Activated B cell treated with CpG ODN at 0.5 μM for 24 hours (primary cell): ENCODE data around the gene ECI1. TPM values are rescaled to one million over a fixed set of nuclear protein-coding genes. Genes with fewer than 3 reads are reported as not detected.

ENCODE experiments used
- ATAC-seq: fragments of 200-7000 bp; cut with Tn5 transposase; one replicate; pipeline ENCODE4 v1.10.0; 2021; ENCODE audit warnings: low read depth, mild to moderate bottlenecking, moderate library complexity
- CTCF ChIA-PET: fragments of 350-600 bp; sonication (Branson Sonifier 250); formaldehyde crosslinking; loops from one replicate; lab custom pipeline; 2021; ENCODE audit warnings: antibody characterized with exemption; lab: Charles Lee
- POLR2A ChIA-PET: fragments of 350-600 bp; sonication (Branson Sonifier 250); formaldehyde crosslinking; loops from one replicate; lab custom pipeline; 2021; ENCODE audit warnings: antibody characterized with exemption; lab: Charles Lee
- DNase-seq: peaks from one replicate; pipeline ENCODE4 v3.0.0; 2022
- H3K27ac Mint-ChIP-seq: one replicate; pipeline ENCODE4 v1.8.0; 2020; ENCODE audit warnings: mixed read lengths
- H3K27me3 Mint-ChIP-seq: one replicate; pipeline ENCODE4 v1.8.0; 2021; ENCODE audit warnings: mixed read lengths
- H3K36me3 Mint-ChIP-seq: one replicate; pipeline ENCODE4 v1.8.0; 2021; ENCODE audit warnings: low read depth, mixed read lengths
- H3K4me1 Mint-ChIP-seq: one replicate; pipeline ENCODE4 v1.8.0; 2021; ENCODE audit warnings: mixed read lengths
- H3K4me3 Mint-ChIP-seq: one replicate; pipeline ENCODE4 v1.8.0; 2020; ENCODE audit warnings: mild to moderate bottlenecking, mixed read lengths
- H3K9me3 Mint-ChIP-seq: one replicate; pipeline ENCODE4 v1.8.0; 2020; ENCODE audit warnings: mixed read lengths
- intact Hi-C: fragments of 100-400 bp; cut with micrococcal nuclease; formaldehyde crosslinking; loops from one replicate; pipeline ENCODE4 v1.15.1; 2024
- total RNA-seq: library from RNA; stranded (reverse); gene quantifications from 2 replicates; pipeline ENCODE4 v1.2.3, GENCODE V29; 2022
- TF ChIP-seq, protein P1 (sequence below): fragments of 200-600 bp; IDR thresholded peaks from one replicate; pipeline ENCODE4 v1.8.0; 2022; ENCODE audit warnings: antibody characterized with exemption, mild to moderate bottlenecking

ECI1 gene
- total RNA-seq, 1 donor from 2014 or later = 38.1 TPM

DNA sequence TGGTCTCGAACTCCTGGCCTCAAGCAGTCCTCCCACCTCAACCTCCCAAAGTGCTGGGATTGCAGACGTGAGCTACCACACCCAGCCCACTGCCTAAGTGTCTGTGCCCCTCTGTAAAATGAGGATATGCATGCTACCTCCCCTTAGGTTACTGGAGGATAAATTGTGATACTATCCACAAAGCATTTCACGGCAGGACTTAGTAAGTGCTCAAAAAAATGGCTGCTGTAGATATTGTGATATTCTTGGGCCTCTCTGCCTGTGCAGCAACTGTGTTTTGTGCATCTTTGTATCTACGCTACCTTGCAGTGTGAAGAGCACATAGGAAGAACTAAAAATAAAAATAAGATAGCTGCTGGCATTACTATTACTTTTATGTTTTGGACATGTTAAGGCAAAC is 53.1 kb downstream of the ECI1 start:
- CTCF ChIA-PET = no interaction called here
- peaks cover 8% of the 10 kb centered on the region for H3K4me1 Mint-ChIP-seq
- H3K36me3 Mint-ChIP-seq = no peaks in the 10 kb centered on the region
- H3K27me3 Mint-ChIP-seq = peaks cover 18% of the 10 kb centered on the region
- ATAC-seq (no peak), DNase-seq (no peak)
- no peaks in the 10 kb centered on the region for H3K9me3 Mint-ChIP-seq
- POLR2A ChIA-PET = interaction anchor here (5.3 kb wide), 1 partner anchor 43 kb away, joined by 26 read pairs; the partner anchor contains the start of gene TRAF7
- H3K27ac Mint-ChIP-seq = no peak overlapping the region
- intact Hi-C loops = no loop called here
- TF ChIP-seq, protein P1, sequence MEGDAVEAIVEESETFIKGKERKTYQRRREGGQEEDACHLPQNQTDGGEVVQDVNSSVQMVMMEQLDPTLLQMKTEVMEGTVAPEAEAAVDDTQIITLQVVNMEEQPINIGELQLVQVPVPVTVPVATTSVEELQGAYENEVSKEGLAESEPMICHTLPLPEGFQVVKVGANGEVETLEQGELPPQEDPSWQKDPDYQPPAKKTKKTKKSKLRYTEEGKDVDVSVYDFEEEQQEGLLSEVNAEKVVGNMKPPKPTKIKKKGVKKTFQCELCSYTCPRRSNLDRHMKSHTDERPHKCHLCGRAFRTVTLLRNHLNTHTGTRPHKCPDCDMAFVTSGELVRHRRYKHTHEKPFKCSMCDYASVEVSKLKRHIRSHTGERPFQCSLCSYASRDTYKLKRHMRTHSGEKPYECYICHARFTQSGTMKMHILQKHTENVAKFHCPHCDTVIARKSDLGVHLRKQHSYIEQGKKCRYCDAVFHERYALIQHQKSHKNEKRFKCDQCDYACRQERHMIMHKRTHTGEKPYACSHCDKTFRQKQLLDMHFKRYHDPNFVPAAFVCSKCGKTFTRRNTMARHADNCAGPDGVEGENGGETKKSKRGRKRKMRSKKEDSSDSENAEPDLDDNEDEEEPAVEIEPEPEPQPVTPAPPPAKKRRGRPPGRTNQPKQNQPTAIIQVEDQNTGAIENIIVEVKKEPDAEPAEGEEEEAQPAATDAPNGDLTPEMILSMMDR = no peak
- peak overlapping the region; percentile 44 for H3K4me3 Mint-ChIP-seq

- Mint-ChIP-seq H3K9me3 (no peaks in the 10 kb centered on the region), H3K27ac (no peak overlapping the region), H3K36me3 (no peaks in the 10 kb centered on the region), H3K27me3 (peaks cover 18% of the 10 kb centered on the region), H3K4me3 (peak overlapping the region; percentile 44), H3K4me1 (peaks cover 8% of the 10 kb centered on the region)
- CTCF ChIA-PET = interaction anchor here (1.4 kb wide), 1 partner anchor 54 kb away, joined by 3 read pairs; no protein-coding TSS in a partner anchor
- TF ChIP-seq, protein P1 = no peak
- DNase-seq (no peak), ATAC-seq (no peak)
- intact Hi-C loops = no loop called here
- POLR2A ChIA-PET = interaction anchor here (5.3 kb wide), 1 partner anchor 43 kb away, joined by 26 read pairs; the partner anchor contains the start of gene TRAF7
Measured at GRCh38 chr16:2197765-2198164, 53.6 kb downstream of the ECI1 start.

GRCh38 chr16:2196981-2197511 is 54.3 kb downstream of the ECI1 start:
- H3K4me3 Mint-ChIP-seq = peak overlapping the region; percentile 60
- TF ChIP-seq, protein P1 = no peak
- ChIA-PET CTCF (interaction anchor here (1.4 kb wide), 1 partner anchor 55 kb away, joined by 3 read pairs; no protein-coding TSS in a partner anchor), POLR2A (interaction anchor here (5.3 kb wide), 1 partner anchor 42 kb away, joined by 26 read pairs; the partner anchor contains the start of gene TRAF7)
- ATAC-seq (no peak), DNase-seq (no peak)
- peaks cover 21% of the 10 kb centered on the region for H3K27me3 Mint-ChIP-seq
- peaks cover 8% of the 10 kb centered on the region for H3K4me1 Mint-ChIP-seq
- no peaks in the 10 kb centered on the region for H3K9me3 Mint-ChIP-seq
- H3K36me3 Mint-ChIP-seq = no peaks in the 10 kb centered on the region
- H3K27ac Mint-ChIP-seq = no peak overlapping the region
- intact Hi-C loops = no loop called here

GRCh38 chr16:2196162-2196980 is 55.0 kb downstream of the ECI1 start, which contains the start of gene CASKIN1:
Gene CASKIN1, minus strand, starts transcription at chr16:2196605. Its CDS starts 173 bp downstream, at chr16:2196432.
- no peaks in the 10 kb centered on the region for H3K36me3 Mint-ChIP-seq
- ATAC-seq (peak; percentile 51), DNase-seq (no peak)
- ChIA-PET POLR2A (interaction anchor here (1.5 to 5.3 kb wide), 3 partner anchors 41 to 232 kb away, joined by 4 to 26 read pairs (median 17); partner anchors contain the start of genes ECI1, RPS2 and TRAF7), CTCF (interaction anchor here (1.0 to 1.8 kb wide), 3 partner anchors 8 to 291 kb away, joined by 3 to 13 read pairs (median 3); no protein-coding TSS in a partner anchor)
- H3K27me3 Mint-ChIP-seq = peaks cover 21% of the 10 kb centered on the region
- no peak within 1 kb of the TSS for H3K27ac Mint-ChIP-seq
- H3K4me3 Mint-ChIP-seq = peak within 1 kb of the TSS; percentile 60
- no peaks in the 10 kb centered on the region for H3K9me3 Mint-ChIP-seq
- H3K4me1 Mint-ChIP-seq = peaks cover 8% of the 10 kb centered on the region
- TF ChIP-seq, protein P1 = no peak
- intact Hi-C loops = no loop called here
